ENCODE results near the gene MARK2.

DNA sequence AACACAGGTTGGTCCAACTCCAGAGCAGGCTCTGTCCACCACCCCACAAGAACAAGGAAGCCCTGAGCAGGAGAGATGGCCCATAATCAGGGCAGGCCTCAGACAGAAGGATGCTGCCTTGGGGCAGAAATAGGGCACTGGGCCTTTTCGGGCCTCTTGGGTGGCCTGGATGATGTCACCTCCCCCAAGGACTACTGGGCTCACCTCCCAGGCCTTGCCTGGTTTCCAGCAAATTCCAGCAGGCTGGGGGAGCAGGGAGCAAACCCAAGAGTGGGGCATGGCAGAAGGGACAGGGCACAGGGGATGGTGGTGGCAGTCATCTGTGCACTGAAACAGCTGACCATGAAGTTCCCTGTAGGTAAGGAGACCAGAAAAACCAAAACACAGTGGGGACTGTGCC, 94.5 kb downstream of the MARK2 start:
- TF ChIP-seq, protein P1, sequence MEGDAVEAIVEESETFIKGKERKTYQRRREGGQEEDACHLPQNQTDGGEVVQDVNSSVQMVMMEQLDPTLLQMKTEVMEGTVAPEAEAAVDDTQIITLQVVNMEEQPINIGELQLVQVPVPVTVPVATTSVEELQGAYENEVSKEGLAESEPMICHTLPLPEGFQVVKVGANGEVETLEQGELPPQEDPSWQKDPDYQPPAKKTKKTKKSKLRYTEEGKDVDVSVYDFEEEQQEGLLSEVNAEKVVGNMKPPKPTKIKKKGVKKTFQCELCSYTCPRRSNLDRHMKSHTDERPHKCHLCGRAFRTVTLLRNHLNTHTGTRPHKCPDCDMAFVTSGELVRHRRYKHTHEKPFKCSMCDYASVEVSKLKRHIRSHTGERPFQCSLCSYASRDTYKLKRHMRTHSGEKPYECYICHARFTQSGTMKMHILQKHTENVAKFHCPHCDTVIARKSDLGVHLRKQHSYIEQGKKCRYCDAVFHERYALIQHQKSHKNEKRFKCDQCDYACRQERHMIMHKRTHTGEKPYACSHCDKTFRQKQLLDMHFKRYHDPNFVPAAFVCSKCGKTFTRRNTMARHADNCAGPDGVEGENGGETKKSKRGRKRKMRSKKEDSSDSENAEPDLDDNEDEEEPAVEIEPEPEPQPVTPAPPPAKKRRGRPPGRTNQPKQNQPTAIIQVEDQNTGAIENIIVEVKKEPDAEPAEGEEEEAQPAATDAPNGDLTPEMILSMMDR (IDR thresholded peaks at IDR 0.05): no peak
- TF ChIP-seq POLR2A (IDR thresholded peaks at IDR 0.05): no peak

Measured in esophagus squamous epithelium (tissue), 4 donors.